ENCODE results near the gene RNH1.

The RNH1 gene

DNA sequence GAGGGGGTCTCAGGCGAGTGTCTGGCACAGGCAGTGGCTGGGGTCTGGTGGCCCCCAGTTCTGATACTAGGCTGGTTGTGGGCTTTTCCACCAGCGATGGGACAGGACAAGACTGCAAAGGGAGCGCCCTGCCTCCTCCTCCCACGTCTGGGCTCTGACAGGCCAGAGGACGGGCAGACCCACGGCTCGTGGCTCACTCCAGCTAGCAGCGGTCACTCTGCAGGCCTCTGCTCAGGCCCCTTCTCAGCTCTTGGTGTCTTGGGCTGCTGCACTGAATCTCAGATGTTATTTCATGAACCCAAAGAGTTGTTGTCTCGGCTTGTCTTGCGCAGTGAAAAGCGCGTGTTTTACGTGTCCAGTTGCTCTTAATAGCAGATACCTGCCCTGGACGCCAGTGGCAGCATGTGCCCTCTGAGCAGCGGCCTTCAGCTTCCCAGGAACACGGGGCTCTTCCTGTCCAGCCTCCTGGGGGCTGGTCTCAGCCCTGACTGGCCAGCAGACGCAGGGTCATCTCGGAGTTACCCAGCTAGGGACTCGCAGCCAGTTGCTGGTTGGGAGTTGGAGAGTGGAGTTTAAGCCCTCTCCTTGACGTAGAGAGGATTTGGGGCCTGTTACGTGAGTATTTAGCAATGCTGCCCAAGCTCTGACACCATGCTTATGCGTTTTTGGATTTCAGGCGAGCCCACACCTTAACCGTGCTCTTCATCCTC is 47.4 kb downstream of the RNH1 start:
- DNase-seq (ENCODE audit: low read depth) = no peak

DNA sequence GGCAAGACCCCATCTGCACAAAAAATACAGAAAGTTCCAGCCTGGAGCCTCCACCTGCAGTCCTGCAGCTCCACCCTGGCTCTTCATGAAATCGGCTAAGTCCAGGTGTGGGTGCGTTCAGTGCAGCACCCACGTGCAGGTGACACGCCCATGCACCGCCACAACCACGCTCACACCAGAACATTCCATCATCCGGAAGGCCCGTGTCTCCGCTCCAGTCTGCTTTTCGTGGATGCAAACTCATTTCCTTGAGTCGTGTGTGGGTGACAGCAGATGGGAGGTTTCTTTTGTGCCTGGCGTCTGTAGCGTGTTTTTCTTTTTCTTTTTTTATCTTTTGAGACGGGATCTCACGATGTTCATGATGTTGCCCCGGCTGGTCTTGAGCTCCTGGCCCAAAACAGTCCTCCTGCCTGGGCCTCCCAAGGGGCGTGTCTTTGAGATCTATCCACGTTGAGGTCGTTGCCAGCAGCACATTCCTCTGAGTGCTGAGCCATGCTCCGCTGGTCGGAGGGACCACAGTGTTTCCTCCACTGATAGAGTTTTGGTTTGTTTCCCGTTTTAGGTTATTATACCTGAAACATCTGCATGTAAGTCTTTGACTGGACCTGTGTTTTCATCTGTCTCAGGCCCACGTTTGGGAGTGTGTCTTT is 49.8 kb downstream of the RNH1 start:
- DNase-seq (ENCODE audit: low read depth) = no peak

DNA sequence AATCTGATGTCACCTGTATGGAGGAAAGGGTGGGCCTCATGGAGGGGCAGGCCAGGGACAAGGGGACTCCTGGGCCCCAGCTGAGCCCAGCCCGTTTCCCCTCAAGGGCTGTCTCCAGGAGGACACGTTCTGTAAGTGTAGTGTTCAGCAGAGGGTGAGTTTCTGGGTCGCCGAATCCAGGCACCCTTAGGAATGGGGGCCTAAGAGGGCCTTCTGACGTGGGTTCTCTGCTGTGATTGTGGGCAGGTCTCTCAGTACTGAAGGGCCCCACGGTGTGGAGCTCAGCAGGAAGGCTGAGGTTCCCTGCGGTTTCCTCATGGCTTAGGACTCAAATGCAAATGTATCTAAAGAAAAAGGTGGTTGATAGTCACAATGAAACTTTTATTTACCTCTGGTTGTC is 50.5 kb downstream of the RNH1 start:
- no peak for DNase-seq (ENCODE audit: low read depth)

DNA sequence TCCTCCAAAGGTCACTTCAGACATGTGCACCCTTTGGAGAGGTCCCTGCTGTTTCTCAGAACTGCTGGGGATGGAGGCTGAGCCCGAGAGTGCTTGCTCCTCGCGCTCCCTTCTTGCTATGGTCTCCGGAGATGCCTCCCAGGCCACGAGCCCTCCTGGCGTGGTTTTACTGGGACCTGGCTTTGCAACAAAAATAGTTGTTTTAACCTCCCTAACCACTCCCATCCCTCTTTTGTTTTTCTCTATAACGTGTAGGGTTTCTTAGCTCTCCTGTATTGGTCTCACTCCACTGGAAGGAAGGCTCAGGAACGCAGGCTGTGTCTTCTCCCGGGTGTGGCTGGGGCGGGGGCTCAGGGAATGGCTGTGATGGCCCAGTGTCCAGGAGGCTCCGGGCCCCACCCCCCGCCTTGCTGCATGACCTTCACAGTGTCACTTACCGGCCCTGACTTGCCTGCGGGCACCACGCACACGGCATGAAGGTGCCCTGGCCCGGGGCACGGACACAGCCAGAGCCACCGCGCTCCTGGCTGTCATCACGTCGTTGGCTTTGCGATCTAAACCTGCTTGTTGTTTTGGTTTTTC is 51.4 kb downstream of the RNH1 start:
- DNase-seq (ENCODE audit: low read depth) = no peak

DNA sequence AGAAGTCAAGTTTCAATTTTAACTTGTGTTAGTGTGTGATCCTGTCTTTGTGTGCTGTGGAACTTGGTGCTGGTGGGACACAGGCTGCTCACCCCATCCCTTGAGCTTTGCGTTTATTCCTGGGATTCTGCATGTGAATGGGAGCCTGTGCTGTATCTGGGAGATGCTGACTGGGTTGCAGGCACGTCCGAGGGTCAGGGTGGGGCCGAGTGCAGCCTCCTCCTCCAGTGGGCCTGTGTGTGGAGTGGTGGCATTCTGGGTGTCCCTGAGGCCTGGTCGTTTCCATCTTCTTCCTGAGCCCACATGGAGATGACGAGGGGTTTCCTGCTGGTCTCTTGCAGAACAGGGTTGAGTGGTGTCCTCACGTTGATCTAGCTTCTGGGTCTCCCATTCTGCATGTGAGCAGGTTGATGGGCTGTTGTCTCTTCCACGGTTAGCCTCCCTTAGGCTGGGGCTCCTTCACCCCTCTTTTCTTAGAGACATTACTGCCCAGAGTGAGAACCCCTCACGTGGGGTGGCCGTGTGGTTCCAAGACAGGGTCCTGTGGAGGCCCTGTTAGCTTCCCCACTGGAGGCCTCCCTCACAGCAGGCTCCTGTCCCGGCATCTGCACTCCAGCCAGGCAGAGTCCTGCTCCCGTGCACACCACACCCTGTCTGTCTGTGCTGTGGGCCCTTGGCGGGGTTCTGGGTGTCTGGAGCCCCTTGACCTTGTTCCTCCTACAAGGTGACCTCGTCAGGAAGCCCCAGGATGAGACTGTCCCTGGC is 52.1 kb downstream of the RNH1 start:
- DNase-seq (ENCODE audit: low read depth) = no peak

DNA sequence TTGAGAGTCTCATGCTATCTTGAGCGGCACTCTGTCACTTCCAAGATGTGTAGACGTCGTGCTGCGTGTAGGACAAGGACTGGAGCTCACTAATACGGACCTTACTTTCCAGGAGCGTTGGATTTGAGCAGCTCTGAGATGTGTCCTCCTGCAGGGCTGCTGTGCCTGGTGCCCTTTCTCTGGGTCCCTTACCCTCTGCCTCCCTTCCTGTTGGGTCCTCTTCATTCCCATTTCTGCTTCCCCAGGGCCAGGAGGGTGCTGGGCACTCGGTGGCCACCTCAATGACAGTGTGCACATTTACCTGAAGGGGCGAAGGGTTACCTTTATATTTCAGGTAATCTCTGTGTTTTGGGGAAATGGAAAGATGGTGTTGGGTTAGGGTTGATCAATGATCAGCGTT is 53.0 kb downstream of the RNH1 start:
- no peak for DNase-seq (ENCODE audit: low read depth)

DNA sequence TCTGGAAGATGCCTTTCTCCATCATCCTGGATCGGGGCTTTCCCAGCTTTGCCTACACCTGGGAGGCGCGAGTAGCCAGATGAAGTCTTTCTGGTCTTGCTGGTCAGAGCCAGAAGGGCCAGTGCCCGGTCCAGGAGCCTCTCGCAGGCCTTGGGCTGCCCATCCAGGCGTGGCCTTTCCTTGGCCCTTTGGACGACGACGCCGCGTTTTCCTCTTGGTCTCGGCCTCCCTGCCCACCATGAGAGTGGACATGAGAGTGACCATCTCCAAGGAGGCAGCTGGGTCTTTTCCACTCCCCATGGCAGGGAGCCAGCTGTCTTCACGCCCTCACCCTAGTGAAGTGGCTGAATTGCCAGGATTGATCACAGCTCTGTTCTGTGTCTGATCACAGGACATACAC is 53.5 kb downstream of the RNH1 start:
- DNase-seq (ENCODE audit: low read depth) = no peak

DNA sequence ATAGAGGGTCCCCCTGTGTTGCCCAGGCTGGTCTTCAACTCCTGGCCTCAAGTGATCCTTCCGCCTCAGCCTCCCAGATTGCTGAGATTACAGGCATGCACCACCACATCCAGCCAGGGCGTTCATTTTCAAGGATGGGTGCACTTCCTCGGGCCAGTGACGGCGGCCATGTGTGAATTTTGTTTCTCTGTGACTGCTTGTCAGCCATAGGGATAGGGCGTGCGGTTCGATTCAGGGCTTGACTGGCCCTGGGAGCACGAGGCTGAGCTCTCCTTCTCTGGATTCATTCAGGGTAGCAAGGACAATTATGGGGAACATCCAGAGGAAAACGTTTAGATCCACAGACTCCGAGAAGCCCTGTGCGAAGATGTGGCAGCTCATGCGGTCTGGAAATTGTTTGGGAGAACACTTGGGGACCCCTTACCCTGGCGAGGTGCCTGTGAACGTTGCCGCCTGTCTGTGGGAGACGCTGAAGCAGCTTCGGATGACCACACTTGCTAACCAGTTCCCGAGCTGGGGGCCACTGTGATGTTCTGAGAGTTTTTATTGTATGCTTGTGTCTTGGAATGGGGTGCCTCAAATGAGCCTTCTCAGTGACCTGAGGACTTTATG is 54.0 kb downstream of the RNH1 start:
- DNase-seq (ENCODE audit: low read depth) = no peak

DNA sequence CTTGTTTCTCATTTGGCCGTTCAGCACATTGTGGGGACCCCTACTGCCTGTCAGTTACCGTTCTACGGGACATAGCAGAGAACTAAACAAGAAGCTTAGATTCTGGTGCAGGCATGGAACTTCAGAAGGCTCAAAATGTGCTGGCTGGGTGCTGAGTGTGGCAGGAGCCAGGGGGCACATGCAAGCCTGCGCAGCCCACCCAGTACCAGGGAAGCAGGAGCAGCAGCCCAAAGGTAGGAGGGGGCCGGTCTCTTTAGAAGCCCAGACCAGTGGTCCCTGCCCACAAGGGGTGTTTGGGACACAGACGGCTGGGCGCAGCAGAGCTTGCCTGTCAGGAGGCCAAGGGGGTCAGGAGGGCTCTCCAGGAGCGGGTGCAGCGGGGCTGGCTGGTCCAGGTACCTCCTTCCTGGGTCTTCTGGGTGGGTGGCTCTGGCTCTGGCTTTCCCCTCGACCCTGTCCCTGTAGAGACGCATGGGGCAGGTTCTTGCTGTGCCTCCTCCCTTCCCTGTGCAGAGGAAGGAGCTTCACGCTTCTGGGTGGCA is 54.8 kb downstream of the RNH1 start:
- DNase-seq (ENCODE audit: low read depth) = no peak

DNA sequence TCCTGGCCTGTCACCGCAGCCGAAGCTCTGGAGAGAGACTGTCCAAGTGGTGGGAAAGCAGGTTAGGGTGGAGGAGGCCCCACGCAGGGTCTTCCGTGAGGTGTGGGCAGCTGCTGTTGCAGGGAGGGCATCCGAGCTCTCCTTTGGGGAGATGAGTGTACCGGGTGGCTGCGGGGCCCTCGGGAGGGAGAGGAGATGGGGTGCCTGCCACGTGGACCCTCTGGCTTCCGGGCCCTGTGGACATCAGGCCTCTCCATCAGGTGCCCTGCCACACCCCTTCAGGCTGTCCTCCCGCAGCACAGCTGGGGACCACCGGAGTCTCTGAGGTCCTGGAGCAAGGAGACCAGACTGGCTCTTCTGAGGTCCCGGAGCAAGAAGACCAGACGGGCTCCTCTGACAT is 55.3 kb downstream of the RNH1 start:
- no peak for DNase-seq (ENCODE audit: low read depth)

DNA sequence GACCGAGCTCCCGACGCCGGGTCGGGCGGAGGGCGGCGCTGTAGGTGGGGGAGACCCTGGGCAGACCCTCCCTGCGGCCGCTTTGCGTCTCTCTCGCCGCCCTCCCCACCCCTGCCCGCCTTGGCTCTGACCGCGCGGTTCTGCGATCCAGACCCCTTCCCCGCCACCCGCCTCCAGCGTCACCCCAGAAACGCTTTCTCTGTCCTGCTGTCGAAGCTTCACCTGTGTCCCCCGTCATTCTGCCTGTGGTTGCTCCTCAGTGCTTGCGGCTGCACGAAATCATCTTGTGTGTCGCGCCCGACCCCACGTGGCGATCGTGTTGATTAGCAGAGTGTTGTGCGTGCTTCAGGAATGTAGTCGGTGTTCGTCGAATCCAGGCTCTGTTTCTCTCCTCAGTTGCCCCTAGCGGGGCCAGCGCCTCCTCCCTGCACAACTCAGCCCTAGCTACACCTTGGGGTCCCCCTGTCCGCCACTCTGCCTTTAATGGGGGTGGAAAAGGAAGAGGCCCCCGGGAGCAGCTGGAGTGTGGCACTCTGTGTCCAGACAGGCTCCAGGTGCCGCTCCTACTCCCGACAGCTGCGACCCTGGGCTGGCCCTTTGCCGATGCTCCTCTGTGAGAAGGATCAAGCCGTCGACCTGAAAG is 56.1 kb downstream of the RNH1 start:
- DNase-seq (ENCODE audit: low read depth) = peak; percentile 67

DNA sequence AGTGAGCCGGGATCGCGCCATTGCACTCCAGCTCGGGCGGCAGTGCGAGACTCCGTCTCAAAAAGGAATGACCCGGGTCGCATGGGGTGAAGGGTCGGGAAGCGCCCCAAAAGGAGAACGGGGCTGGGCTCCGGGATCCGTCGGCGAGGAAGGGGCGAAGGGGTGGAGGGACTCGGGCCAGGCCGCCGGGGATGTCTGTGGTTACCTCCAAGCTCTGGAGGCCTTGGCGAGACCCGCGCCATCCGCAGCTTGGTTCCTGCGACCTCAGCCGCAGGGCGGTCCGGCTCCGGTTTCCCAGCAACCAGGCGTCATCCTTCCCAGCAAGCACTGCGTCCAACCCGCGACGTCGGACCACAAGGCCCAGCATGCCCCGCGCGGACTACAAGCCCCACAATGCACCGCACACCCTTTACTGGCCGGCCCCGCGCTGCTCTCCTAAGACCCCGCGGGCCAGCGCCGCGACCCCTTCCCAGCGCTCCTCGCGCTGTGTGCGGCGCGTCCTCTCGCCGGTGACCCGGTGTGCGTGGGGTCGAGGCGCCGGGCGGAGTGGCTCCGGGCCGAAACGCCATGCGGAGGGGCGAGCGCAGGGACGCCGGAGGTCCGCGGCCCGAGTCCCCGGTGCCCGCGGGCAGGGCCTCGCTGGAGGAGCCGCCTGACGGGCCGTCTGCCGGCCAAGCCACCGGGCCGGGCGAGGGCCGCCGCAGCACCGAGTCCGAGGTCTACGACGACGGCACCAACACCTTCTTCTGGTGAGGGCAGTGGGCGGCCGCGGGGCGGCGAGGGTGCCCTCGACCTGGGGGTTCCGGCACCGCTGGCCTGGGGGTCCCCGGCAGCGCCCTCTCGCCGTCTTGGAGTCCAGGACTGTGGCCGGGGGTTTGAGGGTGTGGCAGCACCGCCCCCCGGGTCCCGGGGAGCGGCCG is 56.9 kb downstream of the RNH1 start, which contains the start of gene PTDSS2:
Gene PTDSS2 (plus strand): TSS at position 391 of the 920 bp plus-strand sequence. CDS start 177 bp downstream, at position 568.
- peak; percentile 89 for DNase-seq (ENCODE audit: low read depth)

DNA sequence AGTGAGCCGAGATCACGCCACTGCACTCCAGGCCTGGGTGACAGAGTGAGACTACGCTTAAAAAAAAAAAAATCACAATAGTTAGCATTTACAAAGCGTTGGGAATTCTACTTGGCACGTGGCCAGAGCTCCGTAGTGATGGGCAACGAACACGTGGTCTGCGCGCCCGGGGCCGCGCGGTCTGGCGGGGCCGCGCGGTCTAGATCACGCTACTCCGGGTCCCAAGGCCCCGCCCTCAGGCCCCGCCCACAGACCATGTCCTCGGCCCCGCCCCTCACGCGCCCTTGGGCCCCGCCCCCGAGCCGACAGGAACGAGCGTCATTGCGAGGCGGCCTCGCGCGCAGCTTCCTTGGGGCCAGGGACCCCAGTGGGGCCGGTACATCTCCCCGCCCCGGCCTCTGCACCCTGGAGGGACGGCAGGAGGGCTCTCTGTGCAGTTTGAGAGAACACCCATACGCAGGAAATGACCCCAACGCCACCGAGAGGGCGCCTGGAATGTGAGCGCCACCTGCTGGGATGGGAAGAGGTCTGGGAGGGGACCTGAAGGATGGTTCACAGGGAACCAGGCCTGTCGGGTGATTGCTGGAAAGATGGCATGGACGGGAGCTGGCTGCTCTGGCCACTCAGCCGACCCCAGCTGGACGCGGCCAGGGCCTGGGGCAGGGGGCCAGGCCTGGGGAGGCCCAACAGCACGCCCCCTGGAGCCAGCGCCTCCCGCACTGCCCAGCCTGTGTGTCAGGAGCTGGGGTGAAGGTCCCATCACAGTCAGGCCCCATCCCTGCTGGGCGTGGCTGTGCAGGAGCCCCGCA is 58.9 kb downstream of the RNH1 start:
- peak; percentile 89 for DNase-seq (ENCODE audit: low read depth)

DNA sequence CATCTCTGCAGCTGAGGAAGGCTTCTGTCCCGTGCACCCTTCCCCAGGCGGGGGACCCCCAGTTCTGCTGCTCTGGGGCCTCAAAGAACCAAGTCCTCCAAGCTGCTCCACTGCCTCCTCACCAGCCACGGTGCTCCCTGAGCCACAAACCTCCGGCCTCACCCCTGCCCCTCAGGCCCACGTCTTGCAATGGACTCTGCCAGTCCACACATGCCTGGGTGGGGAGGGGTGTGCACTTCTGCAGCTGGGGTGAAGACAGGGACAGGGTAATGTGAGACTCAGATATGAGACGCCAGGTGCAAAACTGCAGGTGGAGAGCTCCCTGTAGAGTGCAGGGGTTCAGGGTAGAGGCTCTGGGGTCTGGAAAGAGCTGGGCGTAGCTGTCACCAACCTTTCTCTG is 60.2 kb downstream of the RNH1 start:
- no peak for DNase-seq (ENCODE audit: low read depth)

DNA sequence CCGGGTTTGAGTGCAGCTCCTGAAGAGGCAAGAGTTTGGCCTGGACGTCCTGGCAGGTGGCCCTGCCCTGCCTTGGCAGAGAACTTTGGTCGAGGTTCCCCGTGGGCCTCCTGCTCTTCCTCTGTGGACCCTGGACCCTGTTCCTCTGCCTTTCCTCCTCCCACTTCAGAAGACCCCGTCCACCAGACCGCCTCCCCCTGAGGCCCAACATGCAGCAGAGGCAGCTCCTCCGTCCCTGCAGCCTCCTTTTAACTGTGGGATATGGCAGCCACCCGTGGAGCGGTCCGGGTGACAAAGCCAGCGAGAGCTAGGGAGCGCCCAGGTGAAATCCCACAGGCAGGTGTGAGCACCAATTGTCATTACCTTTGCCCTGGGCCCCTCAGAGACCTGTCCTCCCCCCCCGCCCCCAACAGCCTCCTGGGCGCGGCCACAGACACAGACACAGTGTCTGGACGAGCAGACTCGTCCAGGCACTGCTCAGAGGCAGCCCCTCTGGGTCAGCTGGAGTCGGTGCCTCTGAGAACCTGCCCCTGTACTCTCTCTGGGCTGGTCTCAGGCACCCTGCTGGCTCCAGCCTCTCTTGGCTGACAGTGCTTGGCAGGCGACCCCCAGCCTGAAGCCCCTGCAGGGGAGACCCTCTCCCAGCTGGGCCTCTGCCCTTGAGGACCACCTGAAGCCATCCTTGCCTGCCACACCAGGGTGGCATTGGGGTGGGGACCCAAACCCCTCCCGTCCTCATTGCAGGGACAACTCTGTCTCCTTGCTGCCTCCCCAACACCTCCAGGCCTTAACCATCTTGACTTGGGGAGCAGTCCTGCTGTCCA is 61.1 kb downstream of the RNH1 start:
- no peak for DNase-seq (ENCODE audit: low read depth)

Measured in activated T-helper 1 cell treated with Interleukin-2 at 50 U/mL for 16 hours (primary cell).